ENCODE results near the gene CCT8.

DNA sequence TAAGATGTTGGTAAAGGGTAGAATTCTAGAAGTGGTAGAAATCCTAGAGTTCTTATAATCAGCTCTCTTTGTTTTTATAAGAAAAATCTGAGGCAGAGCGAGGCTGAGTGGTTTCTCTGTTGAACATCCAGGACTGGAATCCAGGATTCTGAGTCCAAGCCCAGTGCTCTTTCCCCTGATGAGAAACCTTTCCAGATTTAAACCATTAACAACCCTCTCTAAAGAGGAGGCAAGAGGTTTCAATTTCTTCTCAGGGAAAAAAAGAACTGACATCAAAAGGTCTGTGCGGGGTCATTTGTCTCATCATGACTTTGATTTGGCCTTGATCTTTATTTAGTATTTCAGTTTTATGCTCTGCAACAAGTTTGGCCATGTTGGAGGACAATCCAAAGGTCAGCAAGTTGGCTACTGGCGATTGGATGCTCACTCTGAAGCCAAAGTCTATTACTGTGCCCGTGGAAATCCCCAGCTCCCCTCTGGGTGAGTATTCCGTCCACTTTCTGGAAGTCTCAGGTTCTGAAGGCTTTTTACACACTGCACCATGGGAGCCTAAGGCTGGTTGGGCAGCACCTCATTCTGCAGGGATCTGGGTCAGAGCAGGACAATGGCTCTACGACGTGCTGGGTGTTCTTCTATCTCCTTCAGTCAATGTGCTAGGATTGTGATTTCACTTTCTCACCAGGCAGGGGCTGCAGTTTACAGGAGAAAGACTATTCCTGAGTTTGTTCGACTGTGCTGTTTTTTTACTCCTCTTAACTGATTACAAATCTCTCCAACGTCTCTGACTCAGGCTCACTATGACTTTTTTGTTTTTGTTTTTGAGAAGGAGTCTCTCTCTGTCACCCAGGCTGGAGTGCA lies 18.9 kb upstream of the CCT8 start:
- TF ChIP-seq GLIS3 (CRISPR knock-in tag; IDR thresholded peaks at IDR 0.05) (no peak), ZC3H10 (CRISPR knock-in tag; IDR thresholded peaks at IDR 0.05) (no peak), ZFP30 (CRISPR knock-in tag; IDR thresholded peaks at IDR 0.05) (no peak)
